CD4-positive, alpha-beta T cell (primary cell): ENCODE data around the gene TMX2. TPM values are rescaled to one million over a fixed set of nuclear protein-coding genes. Genes with fewer than 3 reads are reported as not detected.

Experiments used
- ATAC-seq: fragments of 200-7000 bp; cut with Tn5 transposase; one replicate; pipeline ENCODE4 v1.10.0; 2022; ENCODE audit warnings: mild to moderate bottlenecking; ENCODE audit not compliant: poor library complexity
- CTCF ChIA-PET: fragments of 350-600 bp; sonication (Branson Sonifier 250); formaldehyde crosslinking; loops from one replicate; lab custom pipeline; 2021; ENCODE audit warnings: antibody characterized with exemption, inconsistent platforms; lab: Charles Lee
- POLR2A ChIA-PET: fragments of 350-600 bp; sonication (Branson Sonifier 250); formaldehyde crosslinking; loops from one replicate; lab custom pipeline; 2021; ENCODE audit warnings: antibody characterized with exemption, inconsistent platforms; lab: Charles Lee
- DNase-seq, 14 experiments: peaks; one replicate each; pipeline ENCODE4 v3.0.0-alpha.2; 2013 to 2020; ENCODE audit warnings: mixed read lengths in 2 of 14
- H3K27ac ChIP-seq, 2 donors: one replicate each; pipeline versions ENCODE4 v1.5.1 to v1.7.0; 2013; ENCODE audit warnings: low read length in 2 of 2, low read depth in 1 of 2, mild to moderate bottlenecking in 1 of 2
- H3K27me3 ChIP-seq, 2 experiments: 1 replicate in 1 of 2; 2 replicates in 1 of 2; pipeline versions ENCODE4 v1.6.1 to v1.7.0; 2013; ENCODE audit warnings: low read length in 2 of 2, control low read depth in 1 of 2, mild to moderate bottlenecking in 1 of 2, moderate library complexity in 1 of 2; ENCODE audit not compliant: insufficient read depth in 2 of 2, control insufficient read depth in 1 of 2
- H3K36me3 ChIP-seq: one replicate; pipeline ENCODE4 v1.6.1; 2013; ENCODE audit warnings: low read length, control low read depth; ENCODE audit not compliant: insufficient read depth
- H3K4me1 ChIP-seq: one replicate; pipeline ENCODE4 v1.6.1; 2013; ENCODE audit warnings: low read length, control low read depth; ENCODE audit not compliant: insufficient read depth
- H3K4me3 ChIP-seq: one replicate; pipeline ENCODE4 v1.5.1; 2013; ENCODE audit warnings: mild to moderate bottlenecking, low read length, moderate library complexity
- H3K9me3 ChIP-seq, 2 experiments: 1 replicate in 1 of 2; 2 replicates in 1 of 2; pipeline versions ENCODE4 v1.6.1 to v1.7.0; 2013; ENCODE audit warnings: low read length in 2 of 2, mild to moderate bottlenecking in 2 of 2, control low read depth in 1 of 2, moderate library complexity in 1 of 2; ENCODE audit not compliant: control insufficient read depth in 1 of 2, insufficient read depth in 1 of 2
- H3K27ac Mint-ChIP-seq: one replicate; pipeline ENCODE4 v1.8.0; 2020; ENCODE audit warnings: mixed read lengths
- H3K27me3 Mint-ChIP-seq: one replicate; pipeline ENCODE4 v1.8.0; 2021; ENCODE audit warnings: mixed read lengths
- H3K36me3 Mint-ChIP-seq: one replicate; pipeline ENCODE4 v1.8.0; 2021; ENCODE audit warnings: low read depth, mixed read lengths
- H3K4me1 Mint-ChIP-seq: one replicate; pipeline ENCODE4 v1.8.0; 2021; ENCODE audit warnings: low read depth, mixed read lengths
- H3K4me3 Mint-ChIP-seq: one replicate; pipeline ENCODE4 v1.8.0; 2020; ENCODE audit warnings: mild to moderate bottlenecking, mixed read lengths
- H3K9me3 Mint-ChIP-seq: one replicate; pipeline ENCODE4 v1.8.0; 2020; ENCODE audit warnings: mixed read lengths
- CTCF ChIP-seq: fragments of 200-600 bp; IDR thresholded peaks from one replicate; pipeline ENCODE4 v1.8.0; 2022; ENCODE audit warnings: antibody characterized with exemption, mild to moderate bottlenecking
- intact Hi-C, 2 experiments: fragments of 100-400 bp; cut with DNase I in 1 of 2; cut with micrococcal nuclease in 1 of 2; formaldehyde crosslinking; loops; one replicate each; pipeline versions ENCODE4 v1.15.1 to v1.9.0; 2023 to 2025; cut with DNase I, micrococcal nuclease
- total RNA-seq, 174 experiments: library from RNA in 2 of 174; stranded (reverse) in 2 of 174; gene quantifications; one replicate each; pipeline ENCODE4 v1.2.3 and lab custom pipeline; 2021 to 2026

TMX2 gene
- total RNA-seq, 2 experiments from 2014 or later = 30.0 to 30.5 TPM

GRCh38 chr11:57764566-57764965, 52.2 kb downstream of the TMX2 start:
- Mint-ChIP-seq H3K4me3 (no peak overlapping the region), H3K27ac (no peak overlapping the region), H3K27me3 (no peaks in the 10 kb centered on the region), H3K4me1 (peaks cover 27% of the 10 kb centered on the region), H3K9me3 (no peaks in the 10 kb centered on the region), H3K36me3 (no peaks in the 10 kb centered on the region)
- Histone ChIP-seq H3K4me1 (no peaks in the 10 kb centered on the region), H3K36me3 (no peaks in the 10 kb centered on the region), H3K27ac (no peak overlapping the region), H3K4me3 (no peak overlapping the region), H3K27me3 (no peaks in the 10 kb centered on the region), H3K9me3 (no peaks in the 10 kb centered on the region)
- ChIA-PET CTCF (interaction anchor here (1.4 kb wide), 1 partner anchor 36 kb away, joined by 5 read pairs; no protein-coding TSS in a partner anchor), POLR2A (interaction anchor here (1.0 to 1.5 kb wide), 2 partner anchors 20 to 27 kb away, joined by 4 read pairs; no protein-coding TSS in a partner anchor)
- no peak for TF ChIP-seq CTCF
- no peak for ATAC-seq
- DNase-seq = no peak
- intact Hi-C loops = no loop called here

GRCh38 chr11:57764972-57765371, 52.6 kb downstream of the TMX2 start:
- Histone ChIP-seq H3K27ac (no peak overlapping the region), H3K36me3 (no peaks in the 10 kb centered on the region), H3K9me3 (no peaks in the 10 kb centered on the region), H3K27me3 (no peaks in the 10 kb centered on the region), H3K4me1 (no peaks in the 10 kb centered on the region), H3K4me3 (no peak overlapping the region)
- peaks cover 27% of the 10 kb centered on the region for H3K4me1 Mint-ChIP-seq
- no peak overlapping the region for H3K27ac Mint-ChIP-seq
- H3K36me3 Mint-ChIP-seq = no peaks in the 10 kb centered on the region
- H3K9me3 Mint-ChIP-seq = no peaks in the 10 kb centered on the region
- no peak for DNase-seq
- intact Hi-C loops = no loop called here
- ATAC-seq = no peak
- POLR2A ChIA-PET = interaction anchor here (1.0 to 1.5 kb wide), 2 partner anchors 21 to 26 kb away, joined by 4 read pairs; no protein-coding TSS in a partner anchor
- H3K27me3 Mint-ChIP-seq = no peaks in the 10 kb centered on the region
- CTCF ChIA-PET = interaction anchor here (0.7 to 1.4 kb wide), 2 partner anchors 36 to 145 kb away, joined by 3 to 5 read pairs; no protein-coding TSS in a partner anchor
- H3K4me3 Mint-ChIP-seq = no peak overlapping the region
- TF ChIP-seq CTCF = no peak

GRCh38 chr11:57770793-57771192, 58.4 kb downstream of the TMX2 start:
- Mint-ChIP-seq H3K4me3 (no peak overlapping the region), H3K27ac (no peak overlapping the region), H3K36me3 (no peaks in the 10 kb centered on the region), H3K9me3 (no peaks in the 10 kb centered on the region), H3K27me3 (no peaks in the 10 kb centered on the region), H3K4me1 (peaks cover 8% of the 10 kb centered on the region)
- ChIA-PET CTCF (interaction anchor here (1.1 kb wide), 1 partner anchor 11 kb away, joined by 5 read pairs; no protein-coding TSS in a partner anchor), POLR2A (no interaction called here)
- DNase-seq (no peak), ATAC-seq (no peak)
- no peak for TF ChIP-seq CTCF
- Histone ChIP-seq H3K4me3 (no peak overlapping the region), H3K27me3 (no peaks in the 10 kb centered on the region), H3K4me1 (no peaks in the 10 kb centered on the region), H3K9me3 (no peaks in the 10 kb centered on the region), H3K36me3 (no peaks in the 10 kb centered on the region), H3K27ac (no peak overlapping the region)
- intact Hi-C loops = no loop called here
